Measurements from ENCODE around the gene BEGAIN. TPM values are rescaled to one million over a fixed set of nuclear protein-coding genes. Genes with fewer than 3 reads are reported as not detected.

The BEGAIN gene
- total and polyA plus RNA-seq, 2 of the 8 experiments (the other 6 are each of a cell fraction or from before 2014, with no cell fraction given), result 2.9 to 3.0 TPM

GRCh38 chr14:100571837-100572236, 15.4 kb downstream of the BEGAIN start:
- Histone ChIP-seq H2AFZ (ENCODE audit: low read length) (no peak overlapping the region), H2BK15ac (ENCODE audit: low read length) (peak overlapping the region; percentile 72; the same call in 1 of the 2 replicates), H2BK120ac (replicated peaks; ENCODE audit: low read depth, low read length) (no peak overlapping the region), H3K36me3 (ENCODE audit: control insufficient read depth in 2 of 4, insufficient read depth in 4 of 4, low read length in 3 of 4) (no peaks in the 10 kb centered on the region; a peak in 1 of 8 replicates), H3K79me1 (ENCODE audit: low read depth, low read length) (no peaks in the 10 kb centered on the region), H4K5ac (ENCODE audit: insufficient read length, low read depth, low read length) (no peak overlapping the region), H2BK5ac (ENCODE audit: low read depth, low read length) (0 out of 2 replicates have a peak overlapping the region, but pooled peaks have one; percentile 71), H2BK12ac (ENCODE audit: low read depth, low read length) (peak overlapping the region; percentile 46; the same call in 1 of the 2 replicates), H3K56ac (replicated peaks; ENCODE audit: insufficient read length, low read depth, low read length) (no peak overlapping the region), H3K18ac (ENCODE audit: extremely low read depth, low read length) (no peak overlapping the region), H4K8ac (ENCODE audit: extremely low read depth, insufficient read depth, low read length) (no peak overlapping the region), H3K4me2 (ENCODE audit: insufficient read depth in 1 of 2, low read depth in 2 of 2, low read length in 2 of 2) (no peak overlapping the region), H3K4me3 (ENCODE audit: extremely low read depth in 1 of 4, insufficient read depth in 2 of 4, low read depth in 3 of 4, low read length in 4 of 4) (no peak overlapping the region), H3K23me2 (ENCODE audit: low read depth, low read length) (peaks cover 7% of the 10 kb centered on the region; the same call in 1 of the 2 replicates), H3K27ac (ENCODE audit: low read depth, low read length) (no peak overlapping the region), H3K23ac (ENCODE audit: insufficient read length) (no peak overlapping the region), H4K20me1 (replicated peaks in 1 of 2; ENCODE audit: control insufficient read depth in 1 of 2, insufficient read depth in 2 of 2, low read length in 2 of 2) (no peaks in the 10 kb centered on the region), H2AK5ac (ENCODE audit: low read depth, low read length) (peak overlapping the region; percentile 41; the same call in 1 of the 2 replicates), H3K27me3 (replicated peaks in 1 of 4; ENCODE audit: control insufficient read depth in 3 of 4, extremely low read depth in 1 of 4, insufficient read depth in 3 of 4, low read length in 3 of 4) (peaks cover 23 to 32% (median 28%) of the 10 kb centered on the region in 4 experiments), H3K4ac (replicated peaks; ENCODE audit: insufficient read length, low read depth, low read length) (no peak overlapping the region), H2BK20ac (ENCODE audit: low read length) (no peak overlapping the region; the same call in 1 of the 2 replicates), H4K91ac (replicated peaks; ENCODE audit: insufficient read length, low read length) (no peak overlapping the region), H3K9me3 (ENCODE audit: insufficient read depth in 2 of 2, low read depth in 1 of 2, low read length in 1 of 2) (no peaks in the 10 kb centered on the region), H3K4me1 (replicated peaks in 1 of 4; ENCODE audit: control insufficient read depth in 3 of 4, insufficient read depth in 4 of 4, low read length in 3 of 4) (peaks cover 0 to 28% (median 21%) of the 10 kb centered on the region in 4 experiments; a peak in 6 of 7 replicates), H3K14ac (ENCODE audit: insufficient read length) (no peak overlapping the region), H3K9ac (replicated peaks in 1 of 4; ENCODE audit: extremely low read depth in 1 of 4, low read depth in 3 of 4, low read length in 3 of 4) (no peak overlapping the region), H3K79me2 (ENCODE audit: control insufficient read depth in 1 of 2, insufficient read depth in 2 of 2, low read length in 2 of 2) (no peaks in the 10 kb centered on the region)
- TF ChIP-seq, protein P1, sequence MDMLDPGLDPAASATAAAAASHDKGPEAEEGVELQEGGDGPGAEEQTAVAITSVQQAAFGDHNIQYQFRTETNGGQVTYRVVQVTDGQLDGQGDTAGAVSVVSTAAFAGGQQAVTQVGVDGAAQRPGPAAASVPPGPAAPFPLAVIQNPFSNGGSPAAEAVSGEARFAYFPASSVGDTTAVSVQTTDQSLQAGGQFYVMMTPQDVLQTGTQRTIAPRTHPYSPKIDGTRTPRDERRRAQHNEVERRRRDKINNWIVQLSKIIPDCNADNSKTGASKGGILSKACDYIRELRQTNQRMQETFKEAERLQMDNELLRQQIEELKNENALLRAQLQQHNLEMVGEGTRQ (IDR thresholded peaks at IDR 0.05; ENCODE audit: low read length), result no peak
- TF ChIP-seq, protein P2, sequence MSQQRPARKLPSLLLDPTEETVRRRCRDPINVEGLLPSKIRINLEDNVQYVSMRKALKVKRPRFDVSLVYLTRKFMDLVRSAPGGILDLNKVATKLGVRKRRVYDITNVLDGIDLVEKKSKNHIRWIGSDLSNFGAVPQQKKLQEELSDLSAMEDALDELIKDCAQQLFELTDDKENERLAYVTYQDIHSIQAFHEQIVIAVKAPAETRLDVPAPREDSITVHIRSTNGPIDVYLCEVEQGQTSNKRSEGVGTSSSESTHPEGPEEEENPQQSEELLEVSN (IDR thresholded peaks at IDR 0.05), result no peak
- TF ChIP-seq, protein P3, sequence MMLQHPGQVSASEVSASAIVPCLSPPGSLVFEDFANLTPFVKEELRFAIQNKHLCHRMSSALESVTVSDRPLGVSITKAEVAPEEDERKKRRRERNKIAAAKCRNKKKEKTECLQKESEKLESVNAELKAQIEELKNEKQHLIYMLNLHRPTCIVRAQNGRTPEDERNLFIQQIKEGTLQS (IDR thresholded peaks at IDR 0.05; ENCODE audit: insufficient read depth, low read depth, low read length), result no peak
- TF ChIP-seq CBX5 (IDR thresholded peaks at IDR 0.05; ENCODE audit: low read depth, low read length) (no peak), TEAD4 (IDR thresholded peaks at IDR 0.05; ENCODE audit: low read depth, low read length) (no peak), CBX8 (IDR thresholded peaks at IDR 0.05; ENCODE audit: borderline replicate concordance, low read depth, low read length) (no peak), HDAC2 (IDR thresholded peaks at IDR 0.05; ENCODE audit: borderline replicate concordance in 1 of 2, low read depth in 2 of 2, low read length in 2 of 2) (no peak), TAF7 (optimal IDR thresholded peaks at IDR 0.05; ENCODE audit: borderline replicate concordance, low read depth, low read length) (no peak), BACH1 (IDR thresholded peaks at IDR 0.05; ENCODE audit: low read length) (no peak)
- ChIA-PET CTCF (ENCODE audit: partially characterized antibody) (interaction anchor here (0.7 to 3.8 kb wide), 7 partner anchors 8 to 82 kb away, joined by 3 to 25 read pairs (median 6); no protein-coding TSS in a partner anchor), POLR2A (ENCODE audit: partially characterized antibody) (interaction anchor here (1.0 kb wide), 1 partner anchor 13 kb away, joined by 3 read pairs; no protein-coding TSS in a partner anchor)
- DNase-seq (ENCODE audit: low read depth in 1 of 2, low spot score in 2 of 2) (no peak), FAIRE-seq (no peak)
- 77% methylated on average over 16 of the region's 16 CpGs; no CpG with 5 or more reads in 1 of the 2 experiments for WGBS, 2 experiments (ENCODE audit: extremely low coverage in 1 of 2, insufficient coverage in 1 of 2, insufficient read length in 1 of 2, insufficient replicate concordance in 2 of 2, low coverage in 1 of 2, low lambda C conversion rate in 2 of 2, missing lambda C conversion rate in 1 of 2)

Data from H1 (cell line).